ENCODE data around the gene TOX3.

TOX3 gene

DNA sequence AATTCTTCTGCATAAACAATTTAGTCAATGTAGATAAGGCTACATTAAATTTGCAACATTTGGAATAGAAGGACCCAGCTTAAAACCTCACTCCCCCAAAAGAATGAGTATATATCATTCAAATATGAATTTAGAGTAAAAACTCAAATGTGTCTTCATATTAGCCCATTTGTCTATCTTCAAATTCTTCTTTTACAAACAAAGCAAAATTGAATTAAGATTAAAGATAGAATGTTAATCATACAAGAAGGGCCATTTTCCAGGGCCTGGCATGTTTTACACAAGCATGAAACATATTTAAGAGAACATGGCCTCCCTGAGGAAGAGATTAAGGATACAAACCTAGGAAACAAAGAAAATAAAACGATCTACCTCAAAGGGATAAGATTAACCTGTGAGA is 8.4 kb downstream of the TOX3 start:
- no peak for DNase-seq (ENCODE audit: low read depth in 2 of 2, low spot score in 1 of 2)

DNA sequence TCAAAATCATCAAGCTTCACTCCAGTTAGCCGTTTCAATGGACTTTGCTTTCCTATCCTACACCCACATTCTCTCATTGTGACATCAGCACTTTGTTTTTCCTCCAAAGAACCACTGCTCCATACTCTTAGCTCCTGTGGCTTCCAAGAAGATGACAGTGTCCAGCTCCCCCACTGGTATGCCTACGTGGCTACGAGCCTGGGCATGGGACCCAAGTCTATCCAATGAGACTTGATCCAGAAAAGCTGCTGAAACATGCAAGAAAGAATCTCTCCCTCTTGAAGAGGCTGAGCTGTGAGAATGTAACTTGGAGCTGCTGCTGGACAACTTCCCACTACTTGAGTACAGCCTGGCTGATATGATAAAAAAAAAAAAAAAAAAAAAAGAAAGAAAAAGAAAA is 9.4 kb downstream of the TOX3 start:
- no peak for DNase-seq (ENCODE audit: low read depth in 2 of 2, low spot score in 1 of 2)

DNA sequence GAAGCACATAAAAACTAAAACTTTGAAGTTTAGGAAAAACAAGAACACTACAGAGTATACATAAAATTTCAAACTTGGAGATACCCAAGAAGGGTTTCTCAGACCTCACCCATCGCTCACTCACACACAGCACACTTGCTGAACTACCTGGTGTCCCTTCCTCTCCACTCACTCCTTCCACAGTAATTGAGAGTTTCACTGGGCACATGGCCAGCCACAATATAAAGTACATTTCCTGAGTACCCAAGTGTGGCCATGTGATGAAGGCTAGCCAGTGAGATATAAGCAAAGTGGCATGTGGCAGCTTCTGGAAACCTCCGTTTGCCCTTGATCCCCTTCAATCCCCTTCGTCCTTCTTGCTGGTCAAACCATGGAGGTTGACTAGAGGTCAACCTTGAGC is 11.9 kb downstream of the TOX3 start:
- DNase-seq (ENCODE audit: low read depth in 2 of 2, low spot score in 1 of 2) = no peak

DNA sequence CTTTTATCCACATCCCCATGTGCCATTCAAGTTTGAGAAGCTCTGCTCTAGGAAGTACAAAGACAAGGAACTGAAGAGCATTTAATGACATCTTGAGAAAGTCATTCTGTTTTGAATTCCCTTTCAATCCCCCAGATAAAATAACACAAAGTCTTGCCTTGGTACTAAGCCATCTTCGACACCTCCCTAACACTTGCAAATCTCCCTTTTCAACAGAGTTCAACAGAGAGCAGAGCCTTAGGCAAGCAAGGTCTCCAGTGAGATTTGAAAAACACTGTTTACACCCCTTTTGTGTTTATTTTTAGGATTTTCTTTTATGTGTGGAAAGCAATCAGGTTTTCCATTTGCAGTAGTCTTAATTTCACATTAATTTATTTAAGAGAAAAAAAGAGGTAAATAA is 13.6 kb downstream of the TOX3 start:
- no peak for DNase-seq (ENCODE audit: low read depth in 2 of 2, low spot score in 1 of 2)

DNA sequence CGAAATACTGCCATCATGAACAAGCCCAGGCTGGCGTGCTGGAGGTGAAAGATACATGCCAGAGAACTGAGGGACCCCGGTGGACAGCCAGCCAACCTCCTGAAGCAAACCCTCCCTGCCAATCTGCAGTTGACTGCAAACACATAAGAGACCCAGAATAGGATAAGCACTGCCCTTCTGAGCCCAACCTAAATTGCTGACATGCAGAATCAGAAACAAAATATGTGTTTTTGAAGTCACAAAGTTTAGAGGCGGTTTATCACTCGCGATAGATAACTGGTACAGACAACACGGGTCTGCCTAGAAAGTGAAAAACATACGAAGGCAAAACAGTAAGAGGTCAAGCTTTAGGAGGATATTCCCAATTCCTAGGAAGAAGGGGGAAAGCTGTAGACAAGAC is 14.6 kb downstream of the TOX3 start:
- no peak for DNase-seq (ENCODE audit: low read depth in 2 of 2, low spot score in 1 of 2)

DNA sequence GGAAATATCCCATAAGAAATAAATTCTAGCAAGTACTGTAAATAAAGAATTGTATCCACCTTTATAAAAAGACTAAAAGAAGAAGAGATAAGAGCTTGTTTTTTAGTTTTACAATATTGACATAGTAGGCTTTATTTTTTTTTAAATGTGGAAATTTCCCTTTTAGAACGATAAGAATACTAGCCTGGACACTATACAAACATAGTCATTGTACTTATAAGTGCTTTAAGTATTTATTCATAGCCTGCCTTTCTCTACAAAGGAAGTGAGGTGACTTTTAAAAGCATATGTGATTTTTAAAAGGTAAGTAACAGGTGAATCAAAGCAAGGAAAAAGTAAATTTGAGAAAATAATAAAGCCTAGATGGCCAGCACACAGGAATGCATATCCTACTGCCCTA is 17.7 kb downstream of the TOX3 start:
- DNase-seq (ENCODE audit: low read depth in 2 of 2, low spot score in 1 of 2) = no peak

DNA sequence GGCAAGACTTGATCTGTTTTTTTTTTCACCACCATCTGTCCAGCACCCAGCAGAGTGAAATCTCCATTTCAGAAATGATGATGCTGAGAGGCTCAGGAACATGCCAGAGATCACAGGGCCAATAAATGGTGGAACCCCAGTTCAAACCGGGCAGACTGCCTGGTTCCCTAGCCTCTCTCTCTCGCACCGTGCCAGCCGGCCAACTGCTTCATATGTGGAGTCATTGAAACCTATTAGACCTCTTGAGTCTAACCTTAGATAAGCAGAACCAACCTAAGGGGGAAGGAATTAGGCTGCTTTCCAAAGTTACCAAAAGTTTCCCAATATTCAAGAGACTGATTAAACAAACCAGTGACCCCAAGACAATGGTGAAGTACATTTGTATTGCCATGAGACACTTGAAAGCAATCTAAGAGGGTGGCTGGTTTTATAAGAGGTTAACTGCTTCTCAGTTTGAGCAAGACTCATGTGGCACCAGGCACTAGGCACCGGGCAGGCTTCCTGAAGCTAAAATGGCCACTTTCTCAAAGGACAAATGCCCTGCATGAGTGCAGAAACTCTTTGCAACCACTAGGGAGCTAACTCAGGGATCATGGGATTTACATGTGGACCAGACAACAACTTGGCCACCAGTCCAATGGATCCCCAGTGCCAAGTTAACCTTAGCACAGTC is 18.4 kb downstream of the TOX3 start:
- no peak for DNase-seq (ENCODE audit: low read depth in 2 of 2, low spot score in 1 of 2)

DNA sequence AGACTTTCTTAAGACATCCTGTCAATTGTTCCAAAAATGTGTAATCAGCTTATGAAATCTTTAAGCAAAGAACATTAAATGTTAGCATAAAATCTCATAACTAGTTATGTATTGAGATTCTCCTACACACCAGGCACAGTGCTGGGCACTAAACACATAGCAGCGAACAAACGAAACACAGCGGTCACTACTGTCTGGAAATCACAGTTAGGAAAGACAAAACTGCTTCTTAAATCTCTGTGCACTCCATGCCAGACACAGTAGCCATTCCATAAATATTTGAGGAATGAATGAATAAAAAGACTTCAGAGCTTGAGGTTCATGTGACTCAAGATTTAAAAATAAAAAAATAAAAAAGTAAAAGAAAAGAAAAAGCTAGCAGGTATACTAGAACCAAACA is 20.1 kb downstream of the TOX3 start:
- DNase-seq (ENCODE audit: low read depth in 2 of 2, low spot score in 1 of 2) = no peak

DNA sequence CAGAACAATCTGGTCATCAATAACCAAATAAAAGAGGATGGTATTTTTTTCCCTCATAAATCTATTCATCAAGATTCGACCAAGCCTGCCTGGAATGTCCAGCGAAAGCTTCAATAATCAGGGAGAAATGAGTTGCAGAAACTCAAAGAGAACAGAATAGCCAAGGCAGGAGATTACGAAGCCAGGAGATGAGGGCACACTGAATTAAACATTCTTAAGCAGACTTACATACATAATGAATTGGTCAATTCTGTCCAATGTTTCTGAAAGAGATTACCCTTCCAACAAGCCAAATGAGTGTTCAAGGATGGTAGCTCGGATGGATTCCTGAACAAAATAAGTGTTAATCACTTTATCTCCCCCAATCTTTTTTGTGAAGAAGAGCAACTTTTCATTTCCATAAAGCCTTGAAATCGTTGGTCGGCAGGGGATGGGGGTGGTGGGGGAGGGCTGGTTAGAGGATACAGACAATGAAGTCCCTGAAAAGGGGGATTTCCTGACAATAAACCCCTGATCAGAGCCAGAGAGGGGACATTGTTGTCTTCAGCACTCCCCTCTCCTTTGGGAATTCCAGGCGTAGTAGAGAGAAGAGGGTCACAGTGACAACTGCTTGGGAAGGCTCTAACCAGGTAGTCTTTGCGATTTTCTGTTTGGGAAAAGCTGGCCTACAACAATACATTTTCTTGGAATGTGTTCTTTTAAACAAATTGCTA is 20.7 kb downstream of the TOX3 start:
- no peak for DNase-seq (ENCODE audit: low read depth in 2 of 2, low spot score in 1 of 2)

DNA sequence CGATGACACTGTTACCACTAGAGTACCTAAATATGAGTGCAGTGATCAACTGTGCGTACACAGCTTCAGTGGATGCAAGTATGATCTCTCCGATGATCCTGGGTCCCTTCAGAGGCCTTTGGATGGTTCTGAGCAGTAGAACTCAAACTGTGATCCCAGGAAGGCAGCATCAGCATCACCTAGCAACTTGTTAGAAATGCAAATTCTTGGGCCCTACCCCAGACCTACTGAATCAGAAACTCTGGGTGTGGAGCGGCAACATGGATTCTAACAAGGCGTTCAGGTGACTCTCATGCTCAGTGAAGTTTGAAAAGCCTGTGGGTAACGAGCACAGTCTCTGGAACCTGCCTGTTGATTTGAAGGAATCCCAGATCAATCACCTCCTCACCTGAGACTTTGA is 25.4 kb downstream of the TOX3 start:
- no peak for DNase-seq (ENCODE audit: low read depth in 2 of 2, low spot score in 1 of 2)

DNA sequence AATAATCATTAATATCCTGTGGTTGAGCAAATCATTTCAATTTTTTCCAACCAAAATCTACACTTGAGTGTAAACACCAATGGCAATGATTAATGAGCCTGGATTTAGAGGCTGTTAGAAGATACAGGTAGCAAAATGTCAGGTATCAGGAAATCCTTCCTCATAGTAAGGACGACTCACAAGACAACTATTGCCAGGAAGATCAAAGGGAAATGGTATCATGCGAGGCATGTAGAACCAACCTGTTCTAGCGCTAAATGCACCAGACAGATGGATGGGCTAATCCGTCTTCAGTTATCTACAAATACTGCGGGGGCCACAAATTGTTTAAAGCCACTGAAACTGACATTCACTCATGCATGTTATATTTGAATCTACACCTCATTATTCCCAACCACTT is 28.1 kb downstream of the TOX3 start:
- DNase-seq (ENCODE audit: low read depth in 2 of 2, low spot score in 1 of 2) = no peak

DNA sequence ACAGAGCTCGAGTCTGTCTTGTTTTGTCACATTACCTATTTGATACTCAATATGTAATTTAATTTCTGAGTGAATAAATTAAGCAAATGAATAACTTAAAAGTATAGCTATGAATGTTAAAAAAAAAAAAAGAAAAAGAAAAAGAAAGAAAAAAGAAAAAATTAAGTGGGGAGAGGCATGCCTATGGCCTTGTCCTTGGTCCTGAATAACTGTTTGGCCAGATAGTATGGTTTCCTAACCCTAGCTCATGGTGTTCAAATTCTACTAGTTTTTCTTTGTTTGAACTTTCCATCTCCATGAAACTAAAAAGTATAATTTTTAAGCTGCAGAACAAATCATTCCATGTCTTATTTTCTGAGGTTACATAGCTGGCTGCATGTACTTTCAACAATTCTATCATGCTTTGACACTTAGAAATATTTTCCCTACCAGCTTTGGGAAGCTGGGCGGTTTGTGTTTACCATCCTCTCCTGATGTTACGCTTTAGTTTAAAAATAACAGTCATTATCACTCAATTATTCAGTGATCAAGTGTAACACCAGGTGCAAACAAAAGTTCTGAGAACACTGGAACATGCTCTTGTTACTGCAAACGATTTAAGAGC is 31.8 kb downstream of the TOX3 start:
- no peak for DNase-seq (ENCODE audit: low read depth in 2 of 2, low spot score in 1 of 2)

DNA sequence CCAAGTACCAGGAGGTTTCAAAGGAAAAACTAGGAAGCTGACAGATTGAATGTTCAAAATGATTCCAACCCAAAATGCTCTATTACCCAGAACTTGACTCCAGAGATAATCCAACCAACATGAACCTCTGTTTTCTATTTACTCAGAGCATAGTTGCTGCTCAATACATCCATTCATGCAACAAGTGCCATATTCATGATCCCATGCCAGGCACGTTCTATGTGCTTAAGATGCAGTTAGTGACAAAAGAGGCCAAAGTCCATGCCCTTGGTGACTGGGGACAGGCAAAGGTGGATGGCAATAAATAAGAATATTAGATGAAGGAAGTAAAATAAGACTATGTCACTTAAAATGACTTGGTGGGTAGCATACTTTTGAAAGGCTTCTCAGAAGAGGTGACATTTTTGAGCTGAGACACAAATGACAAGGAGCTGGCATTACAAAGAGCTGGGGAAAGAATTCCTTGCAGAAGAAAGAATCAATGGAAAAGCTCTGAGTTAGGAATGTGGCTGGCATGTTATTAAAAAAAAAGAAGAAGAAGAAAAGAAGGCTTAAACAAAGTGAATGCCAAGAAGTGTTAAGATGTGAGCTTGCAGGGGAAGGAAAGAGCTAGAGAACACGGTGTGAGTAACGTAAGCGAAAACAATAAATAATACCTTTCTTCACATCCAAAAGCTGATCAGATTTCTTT is 34.5 kb downstream of the TOX3 start:
- DNase-seq (ENCODE audit: low read depth in 2 of 2, low spot score in 1 of 2) = no peak

DNA sequence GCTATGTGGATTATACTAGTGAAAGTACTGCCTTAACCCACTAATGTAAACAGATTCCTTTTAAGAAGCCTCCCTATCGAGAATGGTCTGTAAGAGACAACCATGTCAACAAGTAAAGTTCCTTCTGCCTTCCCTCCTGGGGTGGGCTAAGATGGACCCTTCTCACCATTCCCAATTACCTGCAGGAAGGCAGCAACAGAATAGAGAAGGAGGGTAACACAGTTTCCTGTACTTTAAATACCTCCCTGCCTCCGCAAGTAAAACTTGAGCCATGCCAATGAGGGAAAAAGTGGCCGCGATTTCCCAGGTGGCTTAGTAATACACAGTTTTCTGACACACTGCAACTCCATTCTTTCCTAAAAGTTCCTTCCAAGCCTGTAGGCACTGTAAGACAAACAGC is 45.2 kb downstream of the TOX3 start:
- DNase-seq (ENCODE audit: low read depth in 2 of 2, low spot score in 1 of 2) = no peak

DNA sequence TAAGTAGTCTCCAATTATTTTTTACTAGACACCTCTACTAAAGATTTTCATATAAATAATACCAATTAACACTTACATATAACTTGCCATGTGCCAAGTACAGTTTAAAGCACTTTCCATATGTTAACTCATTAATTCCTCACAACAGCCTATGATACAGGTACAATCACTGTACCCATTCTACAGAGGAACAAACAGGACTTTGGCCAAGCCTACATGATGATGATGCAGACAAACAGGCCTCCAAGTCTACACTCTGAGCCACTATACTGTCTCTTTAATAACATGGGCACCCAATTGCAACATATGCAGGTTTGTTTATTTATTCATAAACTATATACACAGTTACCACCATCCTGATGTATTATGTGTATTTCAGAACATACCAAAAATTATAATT is 46.0 kb downstream of the TOX3 start:
- DNase-seq (ENCODE audit: low read depth in 2 of 2, low spot score in 1 of 2) = no peak

DNA sequence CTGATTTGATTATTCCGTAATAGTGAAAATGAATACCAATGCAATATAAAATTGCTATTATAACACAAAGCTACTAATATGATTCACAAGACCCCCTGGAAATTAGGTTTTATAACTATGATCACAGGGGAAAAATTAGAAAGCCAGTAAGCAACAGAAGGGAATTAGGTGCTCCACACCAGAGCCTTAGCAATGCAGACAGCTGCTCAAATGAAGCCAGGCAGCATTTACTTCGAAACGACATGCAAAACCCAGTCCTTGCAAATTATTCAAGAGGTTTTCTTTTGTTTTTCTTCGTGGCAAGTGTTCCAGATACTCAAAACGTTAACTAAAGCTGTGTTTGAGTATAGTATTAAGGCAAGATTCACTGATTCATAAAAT is 47.9 kb downstream of the TOX3 start:
- DNase-seq (ENCODE audit: low read depth in 2 of 2, low spot score in 1 of 2) = no peak

DNA sequence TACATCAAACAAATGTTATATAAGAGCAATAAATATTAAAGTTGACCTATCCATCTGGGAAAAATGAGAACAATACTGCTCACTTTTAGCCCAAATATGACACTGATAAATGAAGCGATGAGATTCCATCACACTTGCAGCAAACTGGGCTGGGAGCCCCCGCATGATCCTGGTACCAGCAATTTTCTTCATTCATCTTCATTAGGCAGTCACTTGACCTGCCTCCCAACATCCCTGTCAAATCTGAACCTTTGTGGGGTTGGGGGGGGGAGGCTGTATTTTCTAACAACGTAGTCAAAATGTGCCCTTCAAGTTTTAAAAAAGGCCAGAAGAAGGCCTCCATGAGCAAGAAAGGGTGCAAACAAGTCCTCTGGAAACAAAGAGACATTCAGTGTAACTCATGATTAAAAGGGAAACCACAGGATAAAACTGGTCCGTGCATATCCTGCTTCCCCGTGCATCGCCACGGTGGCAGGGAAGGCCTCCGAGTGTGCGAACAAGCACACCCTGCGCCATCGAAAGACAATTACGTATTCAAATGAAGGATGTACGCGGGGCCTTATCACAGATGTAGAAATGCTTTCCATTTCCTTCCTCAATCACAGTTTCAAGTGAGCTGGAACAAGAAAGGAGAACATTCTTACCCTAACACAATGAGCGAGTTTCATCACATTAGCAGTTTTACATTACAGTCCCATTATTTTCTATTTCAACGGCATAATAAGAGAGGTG is 48.4 kb downstream of the TOX3 start:
- DNase-seq (ENCODE audit: low read depth in 2 of 2, low spot score in 1 of 2) = no peak

DNA sequence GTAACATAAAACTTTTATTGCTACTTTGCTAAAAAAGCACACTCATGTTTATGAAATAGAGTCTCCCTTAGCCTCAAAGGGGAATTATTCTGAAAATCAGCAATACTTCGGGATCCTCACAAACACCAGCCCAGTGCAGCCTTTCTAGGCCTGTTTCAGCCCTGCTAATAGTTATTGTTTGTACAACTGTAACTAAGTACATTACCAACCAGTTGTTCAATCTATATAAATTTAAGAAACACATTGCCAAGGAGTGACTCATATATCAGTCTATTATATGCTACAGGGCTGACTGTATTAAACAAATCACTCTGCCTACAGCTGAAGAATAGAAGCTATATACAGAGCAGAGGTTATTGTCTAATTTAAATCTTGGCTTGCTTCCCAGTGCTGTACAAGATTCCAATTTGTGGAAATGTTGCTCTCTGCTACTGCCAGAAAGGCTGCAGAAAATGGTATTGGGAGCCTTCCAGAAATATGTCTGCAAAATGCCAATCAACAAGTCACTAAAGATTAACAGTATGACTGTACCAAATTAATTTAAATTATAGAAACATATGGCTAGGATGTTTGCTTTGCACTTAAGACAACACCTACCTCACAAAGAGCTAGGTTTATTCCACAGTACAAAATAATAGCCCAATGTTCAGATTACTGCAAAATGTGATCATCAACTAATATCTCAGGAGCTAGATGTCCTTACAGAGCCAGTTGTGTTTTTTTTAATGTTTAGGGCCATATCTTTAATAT is 49.7 kb downstream of the TOX3 start:
- DNase-seq (ENCODE audit: low read depth in 2 of 2, low spot score in 1 of 2) = no peak

DNA sequence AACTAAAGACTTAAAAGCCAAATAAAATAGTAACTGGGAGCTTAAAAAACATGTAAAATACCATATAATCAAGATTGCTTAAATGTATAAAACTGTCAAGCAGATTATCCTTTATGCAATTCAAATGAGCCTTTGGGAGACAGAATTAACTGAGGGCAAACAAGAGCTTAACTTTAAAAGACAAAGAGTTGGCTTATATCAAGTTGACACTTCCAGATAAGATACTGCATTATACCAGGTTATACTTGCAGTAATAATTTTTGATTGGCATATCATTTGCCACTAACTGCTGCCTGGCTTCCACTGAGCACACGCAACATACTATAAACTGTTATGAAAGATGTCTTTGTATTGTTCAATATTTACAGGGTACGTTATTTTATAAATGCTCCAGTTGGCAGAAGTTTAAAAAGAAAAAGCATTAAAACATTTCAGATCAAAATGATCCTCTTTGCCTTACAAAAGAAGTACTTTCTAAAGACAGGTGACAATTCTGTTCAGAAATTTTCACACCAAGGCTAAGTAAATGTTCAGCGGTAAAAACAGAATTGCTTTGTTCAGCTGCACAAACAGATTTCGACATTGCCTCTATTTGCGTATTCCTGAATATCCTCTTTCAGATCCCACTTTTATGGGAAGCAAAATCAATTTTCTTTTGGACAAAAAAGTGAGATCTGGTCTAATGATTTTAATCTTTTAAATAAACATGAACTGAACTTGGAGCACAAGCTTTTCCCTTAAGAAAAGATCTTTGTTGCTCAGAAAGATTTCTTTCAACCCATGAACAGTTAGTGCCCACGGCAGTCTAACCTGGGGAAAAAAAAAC is 50.7 kb downstream of the TOX3 start:
- no peak for DNase-seq (ENCODE audit: low read depth in 2 of 2, low spot score in 1 of 2)

DNA sequence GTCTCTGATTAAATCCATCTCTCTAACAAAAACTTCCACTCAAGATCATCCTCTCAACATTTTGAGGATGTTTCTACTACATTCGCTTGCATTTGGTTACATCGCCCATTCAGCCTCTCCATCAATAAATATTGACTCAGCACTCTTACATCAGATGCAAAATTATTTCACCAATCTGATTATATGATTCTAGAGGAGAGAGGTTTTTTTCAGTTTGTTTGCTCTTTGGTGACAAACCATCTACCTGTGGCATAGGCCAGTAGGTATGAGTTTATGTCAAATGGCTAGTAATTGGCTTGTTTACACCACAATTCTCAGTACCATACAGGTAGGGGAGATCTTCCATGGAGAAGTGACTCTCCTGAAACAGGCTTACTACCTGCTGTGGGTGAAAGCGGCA is 52.3 kb downstream of the TOX3 start:
- DNase-seq (ENCODE audit: low read depth in 2 of 2, low spot score in 1 of 2) = no peak

Data from stimulated activated CD8-positive, alpha-beta memory T cell treated with anti-CD3 and anti-CD28 coated beads, Interleukin-4, amount 100 ng/mL, for 4 hours (primary cell).